Heart right ventricle (tissue), 16 donors: Measurements from ENCODE around the gene KCNT1. TPM values are rescaled to one million over a fixed set of nuclear protein-coding genes. Genes with fewer than 3 reads are reported as not detected.

Source experiments
- ATAC-seq, 8 donors: fragments of 200-7000 bp; cut with Tn5 transposase; one replicate each; pipeline ENCODE4 v1.9.1; 2020; ENCODE audit warnings: mild to moderate bottlenecking in 8 of 8, moderate library complexity in 8 of 8, moderate number of reproducible peaks in 1 of 8
- DNase-seq, 2 donors: peaks; one replicate each; pipeline ENCODE4 v3.0.0-alpha.2; 2020
- H3K27ac ChIP-seq, 10 donors: fragments of 200-600 bp; sonication (generic) in 2 of 10; one replicate each; pipeline versions ENCODE4 v1.5.0 to v1.8.0; 2020 to 2022; ENCODE audit warnings: mild to moderate bottlenecking in 3 of 10
- H3K27me3 ChIP-seq, 7 donors: fragments of 200-600 bp; one replicate each; pipeline ENCODE4 v1.8.0; 2021 to 2022; ENCODE audit warnings: mild to moderate bottlenecking in 2 of 7
- H3K36me3 ChIP-seq, 9 donors: fragments of 200-600 bp; sonication (generic) in 1 of 9; one replicate each; pipeline versions ENCODE4 v1.5.0 to v1.8.0; 2020 to 2022; ENCODE audit warnings: mild to moderate bottlenecking in 2 of 9
- H3K4me1 ChIP-seq, 9 donors: fragments of 200-600 bp; sonication (generic) in 1 of 9; one replicate each; pipeline versions ENCODE4 v1.5.0 to v1.8.0; 2020 to 2022; ENCODE audit warnings: mild to moderate bottlenecking in 4 of 9
- H3K4me3 ChIP-seq, 10 donors: fragments of 200-600 bp; sonication (generic) in 2 of 10; one replicate each; pipeline versions ENCODE4 v1.5.0 to v1.8.0; 2020 to 2022; ENCODE audit warnings: mild to moderate bottlenecking in 7 of 10, moderate library complexity in 2 of 10
- H3K9me3 ChIP-seq, 11 donors: fragments of 200-600 bp in 10 of 11; sonication (generic) in 2 of 11; one replicate each; pipeline versions ENCODE4 v1.5.0 to v1.8.0; 2013 to 2022; ENCODE audit warnings: mild to moderate bottlenecking in 2 of 11, control low read depth in 1 of 11, moderate library complexity in 1 of 11
- WGBS, 2 donors: extraction: QIAGEN DNeasy Blood & Tissue Kit; methylation state at CpG; one replicate each; pipeline ENCODE4 v1.1.7; 2013; ENCODE audit warnings: inconsistent platforms in 1 of 2; 5-methylcytosine and 5-hydroxymethylcytosine counted together
- intact Hi-C, 10 donors: fragments of 100-400 bp; cut with DNase I; formaldehyde crosslinking; loops; one replicate each; pipeline versions ENCODE4 v1.11.1 to v1.14.2; 2022
- polyA plus RNA-seq, 2 donors: library from polyadenylated mRNA; stranded (reverse); fragments of 200-250 nt; gene quantifications; one replicate each; pipeline ENCODE4 v1.2.3, GENCODE V29; 2013
- total RNA-seq, 10 donors: library from RNA; stranded (reverse); fragmentation: NEBNext Ultra II Directional in 3 of 10; extraction: Animal tissue kit (Norgen Biotek cat#: 25700) in 3 of 10; gene quantifications; one replicate each; pipeline versions ENCODE4 v1.2.1 to v1.2.4, GENCODE V29; 2021 to 2023
- TF ChIP-seq, protein P1 (sequence below), 9 donors: fragments of 200-600 bp; sonication (generic) in 2 of 9; IDR thresholded peaks; one replicate each; pipeline versions ENCODE4 v1.5.0 to v1.8.0; 2021 to 2022; ENCODE audit warnings: antibody characterized with exemption in 9 of 9, mild to moderate bottlenecking in 5 of 9, moderate library complexity in 1 of 9
- donor health status: Arrhythmogenic right ventricular cardiomyopathy.
- donor health status: ischemic (EF 13 %, LVEDD 7.1; RV severe dilation, severe dysfunction).
- donor health status: healthy with polysubstance abuse.
- donor health status: DM: no; HTN: yes; CAD: no.
- donor health status: DM: no; HTN: no; CAD: no.
- donor health status: ischemic (EF 25% LVEDD 6.9; RV normal size, moderate dysfunction).
- donor health status: ischemic (EF 25% LVEDD 5.7; RV mildly dilated, moderate dysfunction).
- donor health status: healthy.
- donor health status: DM: yes; HTN: yes; CAD: no.
- donor health status: Ischemic cardiomyopathy.
- donor health status: ischemic (EF 35%, LVEDD 5.7; RV mildly dilated, moderate dysfunction).
- donor health status: nonischemic (EF 11% LVEDD 7.7; RV severe dilation, severe dysfunction).
- donor health status: DM: yes; HTN: yes; CAD: no.
- donor health status: PGD.
- donor health status: ischemic (EF 29% LVEDD 5.4; RV normal size, mild dysfunction).
- donor health status: nonischemic (EF 23%, LVEDD 6.1; RV moderate dilation, normal function).

The KCNT1 gene
- total and polyA plus RNA-seq, 12 donors = 0.14 to 14.1 (median 4.2) TPM

- TF ChIP-seq, protein P1, sequence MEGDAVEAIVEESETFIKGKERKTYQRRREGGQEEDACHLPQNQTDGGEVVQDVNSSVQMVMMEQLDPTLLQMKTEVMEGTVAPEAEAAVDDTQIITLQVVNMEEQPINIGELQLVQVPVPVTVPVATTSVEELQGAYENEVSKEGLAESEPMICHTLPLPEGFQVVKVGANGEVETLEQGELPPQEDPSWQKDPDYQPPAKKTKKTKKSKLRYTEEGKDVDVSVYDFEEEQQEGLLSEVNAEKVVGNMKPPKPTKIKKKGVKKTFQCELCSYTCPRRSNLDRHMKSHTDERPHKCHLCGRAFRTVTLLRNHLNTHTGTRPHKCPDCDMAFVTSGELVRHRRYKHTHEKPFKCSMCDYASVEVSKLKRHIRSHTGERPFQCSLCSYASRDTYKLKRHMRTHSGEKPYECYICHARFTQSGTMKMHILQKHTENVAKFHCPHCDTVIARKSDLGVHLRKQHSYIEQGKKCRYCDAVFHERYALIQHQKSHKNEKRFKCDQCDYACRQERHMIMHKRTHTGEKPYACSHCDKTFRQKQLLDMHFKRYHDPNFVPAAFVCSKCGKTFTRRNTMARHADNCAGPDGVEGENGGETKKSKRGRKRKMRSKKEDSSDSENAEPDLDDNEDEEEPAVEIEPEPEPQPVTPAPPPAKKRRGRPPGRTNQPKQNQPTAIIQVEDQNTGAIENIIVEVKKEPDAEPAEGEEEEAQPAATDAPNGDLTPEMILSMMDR (IDR thresholded peaks at IDR 0.05) = no peak
- peaks cover 0 to 15% (median 3%) of the 10 kb centered on the region in 7 donors for H3K27me3 ChIP-seq
- H3K4me1 ChIP-seq = no peaks in the 10 kb centered on the region
- 71 to 72% methylated on average over 13 to 14 of the region's 14 CpGs for WGBS, 2 donors
- ATAC-seq (no peak), DNase-seq (no peak)
- no peak overlapping the region for H3K4me3 ChIP-seq
- H3K36me3 ChIP-seq = no peaks in the 10 kb centered on the region
- intact Hi-C loops = no loop called here
- no peak overlapping the region for H3K27ac ChIP-seq
- no peaks in the 10 kb centered on the region for H3K9me3 ChIP-seq
Observed at GRCh38 chr9:135753391-135754105, 51.6 kb downstream of the KCNT1 start.

DNA sequence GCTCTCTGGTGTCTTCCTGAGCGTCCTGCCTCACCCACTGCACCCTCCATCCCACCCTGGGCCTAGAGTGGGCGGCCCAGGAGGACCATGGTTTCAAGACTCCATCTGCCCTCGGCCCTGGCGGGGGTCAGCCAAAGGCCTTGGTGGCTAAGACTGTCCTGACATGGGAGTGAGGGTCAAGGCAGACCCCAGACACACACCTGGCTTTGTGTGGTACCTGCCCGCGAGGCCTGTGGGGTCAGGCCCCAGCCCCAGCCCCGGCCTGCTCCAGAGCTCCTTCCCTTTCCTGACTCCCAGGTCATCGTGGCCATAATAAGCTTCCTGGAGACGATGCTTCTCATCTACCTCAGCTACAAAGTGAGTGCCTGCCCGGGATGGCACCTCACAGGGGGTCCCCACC, 54.6 kb downstream of the KCNT1 start:
- Histone ChIP-seq H3K4me3 (no peak overlapping the region), H3K9me3 (no peaks in the 10 kb centered on the region), H3K36me3 (no peaks in the 10 kb centered on the region), H3K4me1 (no peaks in the 10 kb centered on the region), H3K27me3 (peaks cover 0 to 4% (median 0%) of the 10 kb centered on the region in 7 donors), H3K27ac (no peak overlapping the region)
- 85 to 89% methylated on average over 10 of the region's 10 CpGs for WGBS, 2 donors
- TF ChIP-seq, protein P1 (IDR thresholded peaks at IDR 0.05) = no peak
- DNase-seq (no peak), ATAC-seq (peak in 1 of 8 donors; percentile 14)
- intact Hi-C loops = no loop called here

GRCh38 chr9:135757356-135757755, 55.4 kb downstream of the KCNT1 start:
- Histone ChIP-seq H3K27me3 (peaks cover 0 to 4% (median 0%) of the 10 kb centered on the region in 7 donors), H3K27ac (no peak overlapping the region), H3K4me1 (no peaks in the 10 kb centered on the region), H3K9me3 (no peaks in the 10 kb centered on the region), H3K36me3 (no peaks in the 10 kb centered on the region), H3K4me3 (no peak overlapping the region)
- 75 to 82% methylated on average over 14 of the region's 14 CpGs for WGBS, 2 donors
- no peak for ATAC-seq
- no peak for DNase-seq
- intact Hi-C loops = no loop called here
- TF ChIP-seq, protein P1 (IDR thresholded peaks at IDR 0.05) = no peak

- no peaks in the 10 kb centered on the region for H3K36me3 ChIP-seq
- ATAC-seq (no peak), DNase-seq (no peak)
- WGBS, 2 donors = 88 to 95% methylated on average over 21 of the region's 21 CpGs
- H3K4me1 ChIP-seq = no peaks in the 10 kb centered on the region
- peaks cover 0 to 4% (median 0%) of the 10 kb centered on the region in 7 donors for H3K27me3 ChIP-seq
- no peaks in the 10 kb centered on the region for H3K9me3 ChIP-seq
- no peak overlapping the region for H3K4me3 ChIP-seq
- intact Hi-C loops = no loop called here
- TF ChIP-seq, protein P1 (IDR thresholded peaks at IDR 0.05) = no peak
- H3K27ac ChIP-seq = no peak overlapping the region
Observed at GRCh38 chr9:135758056-135758455, 56.1 kb downstream of the KCNT1 start.
